Testis (tissue), 3 donors: ENCODE data around the gene ZP4. TPM values are rescaled to one million over a fixed set of nuclear protein-coding genes. Genes with fewer than 3 reads are reported as not detected.

Experiments used
- DNase-seq: peaks from one replicate; pipeline ENCODE4 v3.0.0-alpha.2; 2019
- H3K27ac ChIP-seq, 2 donors: fragments of 200-600 bp; sonication (generic); one replicate each; pipeline ENCODE4 v1.5.1; 2019
- H3K27me3 ChIP-seq: fragments of 200-600 bp; sonication (generic); one replicate; pipeline ENCODE4 v1.5.1; 2019
- H3K36me3 ChIP-seq: fragments of 200-600 bp; sonication (generic); one replicate; pipeline ENCODE4 v1.5.1; 2017; ENCODE audit warnings: low read depth; ENCODE audit errors: missing control alignments
- H3K4me1 ChIP-seq: fragments of 200-600 bp; sonication (generic); one replicate; pipeline ENCODE4 v1.5.1; 2019
- H3K4me3 ChIP-seq, 2 donors: fragments of 200-600 bp; sonication (generic); one replicate each; pipeline ENCODE4 v1.5.1; 2017 to 2019
- H3K9me3 ChIP-seq: fragments of 200-600 bp; sonication (generic); one replicate; pipeline ENCODE4 v1.5.1; 2017
- CTCF ChIP-seq, 3 experiments: fragments of 450-650 bp in 2 of 3; fragments of 200-600 bp in 1 of 3; sonication (generic) in 1 of 3; IDR thresholded peaks; one replicate each; pipeline ENCODE4 v1.5.1; 2016 to 2019; ENCODE audit warnings: antibody characterized with exemption in 3 of 3, mild to moderate bottlenecking in 2 of 3, moderate library complexity in 1 of 3
- POLR2A ChIP-seq: fragments of 450-650 bp; IDR thresholded peaks from one replicate; pipeline ENCODE4 v1.6.1; 2017; ENCODE audit warnings: antibody characterized with exemption, mild to moderate bottlenecking, moderate library complexity
- WGBS, 2 donors: methylation state at CpG; one replicate each; pipeline ENCODE4 v1.1.5; 2018; 5-methylcytosine and 5-hydroxymethylcytosine counted together
- intact Hi-C: fragments of 100-400 bp; cut with DNase I; formaldehyde crosslinking; loops from one replicate; pipeline ENCODE4 v1.15.1; 2023; ENCODE audit warnings: low total_unique reads
- polyA plus RNA-seq: library from polyadenylated mRNA; stranded (reverse); fragments of 350-450 nt; fragmentation: Illumina TruSeq; extraction: RNeasy Lipid Tissue Mini Kit (QIAGEN cat#74804); gene quantifications from one replicate; pipeline ENCODE4 v1.2.3, GENCODE V29; 2014; ENCODE audit warnings: low read depth, low replicate concordance; ENCODE audit not compliant: insufficient read depth
- total RNA-seq, 2 donors: library from RNA; depleted of rRNA; stranded (reverse); fragments of >200 nt; gene quantifications; one replicate each; pipeline ENCODE4 v1.2.3, GENCODE V29; 2016

ZP4 gene
- total and polyA plus RNA-seq, 3 donors from 2014 or later = not detected

- TF ChIP-seq CTCF (IDR thresholded peaks at IDR 0.05) = no peak
- TF ChIP-seq POLR2A = no peak
- H3K4me1 ChIP-seq = no peaks in the 10 kb centered on the region
- H3K9me3 ChIP-seq = no peaks in the 10 kb centered on the region
- H3K27ac ChIP-seq = no peak overlapping the region
- H3K27me3 ChIP-seq = no peaks in the 10 kb centered on the region
- H3K4me3 ChIP-seq = no peak overlapping the region
- DNase-seq = no peak
- no peaks in the 10 kb centered on the region for H3K36me3 ChIP-seq
- intact Hi-C loops = no loop called here
- 91 to 94% methylated on average over 2 of the region's 2 CpGs for WGBS, 2 donors
These were observed 20.1 kb upstream of the ZP4 start for GRCh38 chr1:237910834-237911233.

- Histone ChIP-seq H3K27me3 (no peaks in the 10 kb centered on the region), H3K4me3 (no peak overlapping the region), H3K36me3 (no peaks in the 10 kb centered on the region), H3K27ac (no peak overlapping the region), H3K4me1 (no peaks in the 10 kb centered on the region), H3K9me3 (no peaks in the 10 kb centered on the region)
- TF ChIP-seq CTCF (IDR thresholded peaks at IDR 0.05) = no peak
- no peak for TF ChIP-seq POLR2A
- DNase-seq = no peak
- intact Hi-C loops = no loop called here
- 95 to 96% methylated on average over 2 of the region's 2 CpGs for WGBS, 2 donors
These were observed 13.2 kb upstream of the ZP4 start for GRCh38 chr1:237903961-237904360.

- intact Hi-C loops = no loop called here
- Histone ChIP-seq H3K27me3 (no peaks in the 10 kb centered on the region), H3K4me3 (no peak overlapping the region), H3K9me3 (no peaks in the 10 kb centered on the region), H3K27ac (no peak overlapping the region), H3K4me1 (no peaks in the 10 kb centered on the region), H3K36me3 (no peaks in the 10 kb centered on the region)
- WGBS, 2 donors = 81 to 92% methylated on average over 4 of the region's 4 CpGs
- TF ChIP-seq CTCF (IDR thresholded peaks at IDR 0.05) (no peak), POLR2A (no peak)
- DNase-seq = no peak
These were observed 12.4 kb upstream of the ZP4 start for GRCh38 chr1:237902960-237903743.

- Histone ChIP-seq H3K27ac (no peak overlapping the region), H3K4me3 (no peak overlapping the region), H3K27me3 (no peaks in the 10 kb centered on the region), H3K9me3 (no peaks in the 10 kb centered on the region), H3K36me3 (no peaks in the 10 kb centered on the region), H3K4me1 (no peaks in the 10 kb centered on the region)
- peak; percentile 38 for DNase-seq
- TF ChIP-seq CTCF (IDR thresholded peaks at IDR 0.05) (peak; percentile 8 to 47 (median 35)), POLR2A (no peak)
- WGBS, 2 donors = 49 to 54% methylated on average over 5 of the region's 5 CpGs
- intact Hi-C loops = no loop called here
These were observed 10.7 kb upstream of the ZP4 start for GRCh38 chr1:237901299-237901934.
